ENCODE results near the gene STK4.
"Not testable (repeated sequence)": the region's sequence is repeated elsewhere in the genome, so short reads cannot be mapped to it uniquely, and the experiment has no call there.

The STK4 gene

GRCh38 chr20:45049438-45049837 is 83.1 kb downstream of the STK4 start:
- H3K27ac ChIP-seq: no peak overlapping the region

DNA sequence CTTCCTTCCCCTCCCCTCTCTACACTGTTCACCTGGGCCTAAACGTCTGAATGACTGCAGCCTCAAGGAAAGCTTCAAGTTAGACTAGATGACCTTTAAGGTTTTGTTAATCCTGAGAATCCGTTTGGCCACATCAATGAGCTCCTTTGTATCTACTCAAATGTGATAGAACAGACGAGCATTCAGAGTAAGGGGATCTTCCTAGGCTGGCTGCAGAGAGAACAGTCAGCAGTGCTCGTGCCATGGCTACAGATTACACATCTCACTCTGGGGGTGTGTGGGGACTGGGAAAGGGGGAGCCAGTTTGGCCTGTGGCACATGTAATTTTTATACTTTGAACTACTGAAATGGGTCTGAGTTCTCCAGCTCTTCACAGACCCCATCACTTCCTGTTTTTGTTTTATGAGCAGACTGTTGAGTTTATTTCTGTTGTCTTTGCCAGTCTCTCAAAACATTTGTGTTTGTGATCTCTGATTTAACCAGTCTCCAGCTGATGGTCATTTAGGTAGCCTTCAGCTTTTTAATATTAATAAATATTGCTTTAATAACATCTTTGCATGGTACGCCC is 83.7 kb downstream of the STK4 start:
- DNase-seq (ENCODE audit: low read depth, low spot score): no peak
- no peak overlapping the region for H3K27ac ChIP-seq

More at GRCh38 chr20:45049438-45049837, 83.1 kb downstream of the STK4 start:
- DNase-seq (ENCODE audit: low read depth, low spot score): no peak

DNA sequence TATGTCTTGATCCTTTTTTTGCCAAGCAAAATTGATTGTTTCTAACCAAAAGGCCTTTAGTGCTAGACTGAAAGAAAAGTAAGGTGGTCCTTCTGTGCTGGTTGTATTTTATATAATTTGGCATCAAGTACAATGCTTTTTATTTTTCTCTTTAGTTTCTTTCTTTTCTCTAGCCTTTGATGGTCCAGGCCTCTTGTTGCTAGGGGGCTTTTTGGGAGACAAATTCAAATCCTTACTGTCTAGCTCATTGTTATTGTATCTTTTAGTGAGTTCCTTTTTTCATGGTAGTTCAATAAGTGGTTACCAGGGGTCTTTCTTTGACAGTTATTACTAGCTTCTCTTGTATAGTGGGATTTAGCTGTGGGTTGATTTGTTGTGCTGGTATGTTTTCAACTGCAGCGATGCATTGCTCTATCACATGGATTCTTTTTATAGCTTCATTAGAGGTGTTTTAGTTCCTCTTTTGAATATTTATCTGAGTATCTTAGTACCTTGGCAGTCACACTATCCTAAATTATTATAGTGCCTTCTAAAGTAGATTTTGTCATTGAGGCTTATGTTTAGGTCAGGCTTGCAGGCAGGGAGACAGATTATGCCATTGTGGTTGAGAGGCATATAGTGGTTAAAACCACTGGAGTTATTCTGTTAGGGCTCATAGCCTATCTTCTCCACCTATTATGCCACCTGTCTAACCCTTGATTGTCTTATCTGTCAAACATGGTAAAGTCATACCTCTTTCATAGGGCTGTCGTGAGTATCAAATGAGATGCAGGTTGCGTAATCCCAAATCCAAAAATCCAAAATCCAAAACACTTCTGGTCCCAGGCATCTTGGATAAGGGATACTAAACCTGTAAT is 85.1 kb downstream of the STK4 start:
- H3K27ac ChIP-seq: no peak overlapping the region
- DNase-seq (ENCODE audit: low read depth, low spot score): no peak

- H3K27ac ChIP-seq: no peak overlapping the region
- DNase-seq (ENCODE audit: low read depth, low spot score): no peak
These were observed 86.6 kb downstream of the STK4 start for GRCh38 chr20:45052698-45053429.

DNA sequence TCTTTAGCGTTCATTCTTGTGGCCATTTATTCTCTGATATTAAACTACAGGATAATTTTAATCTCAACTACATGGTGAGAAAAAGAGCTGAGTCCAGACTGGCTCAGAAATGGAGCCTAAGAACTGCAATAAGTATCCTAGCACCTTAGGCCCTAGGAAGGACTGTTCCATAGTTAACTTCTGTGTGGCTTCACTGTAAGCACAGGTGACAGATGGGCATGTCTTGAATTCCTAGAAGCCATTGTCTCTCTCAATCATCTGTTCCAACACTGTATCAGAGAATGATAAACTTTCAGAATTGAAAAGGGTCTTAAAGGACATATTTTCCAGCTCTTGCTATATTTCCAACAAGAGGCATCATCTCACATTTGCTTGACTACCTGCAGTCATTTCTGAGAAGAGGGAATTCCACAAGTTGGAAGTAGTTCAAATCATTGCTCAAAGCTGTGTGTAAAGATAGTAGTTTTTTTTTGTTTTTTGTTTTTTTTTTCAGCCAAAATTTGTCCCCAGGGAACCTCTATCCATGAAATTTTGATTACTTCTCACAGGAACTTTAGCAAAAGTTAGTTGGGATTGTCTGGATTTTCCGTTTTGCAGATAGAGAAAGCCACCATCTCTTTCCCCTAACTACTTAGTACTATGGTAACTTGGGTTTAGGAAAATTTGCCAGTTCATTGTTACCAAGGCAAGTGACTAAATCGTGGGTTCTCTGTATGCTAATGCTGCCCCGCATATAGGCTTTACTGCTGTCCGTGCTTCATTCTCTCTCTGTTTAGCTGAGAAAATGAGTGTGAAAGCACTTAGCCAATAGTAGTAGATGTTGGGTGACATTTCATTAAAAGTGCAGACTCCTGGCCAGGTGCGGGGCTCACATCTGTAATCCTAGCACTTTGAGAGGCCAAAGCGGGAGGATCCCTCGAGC is 87.4 kb downstream of the STK4 start:
- no peak for DNase-seq (ENCODE audit: low read depth, low spot score)
- no peak overlapping the region for H3K27ac ChIP-seq

- no peak overlapping the region for H3K27ac ChIP-seq
- DNase-seq (ENCODE audit: low read depth, low spot score): no peak
These were observed 88.7 kb downstream of the STK4 start for GRCh38 chr20:45055056-45055455.

GRCh38 chr20:45056473-45057173 is 90.3 kb downstream of the STK4 start:
- peak overlapping the region; percentile 97 for H3K27ac ChIP-seq
- no peak for DNase-seq (ENCODE audit: low read depth, low spot score)

GRCh38 chr20:45058168-45058850 is 92.0 kb downstream of the STK4 start:
- H3K27ac ChIP-seq: peak overlapping the region; percentile 97
- no peak for DNase-seq (ENCODE audit: low read depth, low spot score)

- peak overlapping the region; percentile 97 for H3K27ac ChIP-seq
- DNase-seq (ENCODE audit: low read depth, low spot score): no peak
These were observed 92.9 kb downstream of the STK4 start for GRCh38 chr20:45059022-45059728.

DNA sequence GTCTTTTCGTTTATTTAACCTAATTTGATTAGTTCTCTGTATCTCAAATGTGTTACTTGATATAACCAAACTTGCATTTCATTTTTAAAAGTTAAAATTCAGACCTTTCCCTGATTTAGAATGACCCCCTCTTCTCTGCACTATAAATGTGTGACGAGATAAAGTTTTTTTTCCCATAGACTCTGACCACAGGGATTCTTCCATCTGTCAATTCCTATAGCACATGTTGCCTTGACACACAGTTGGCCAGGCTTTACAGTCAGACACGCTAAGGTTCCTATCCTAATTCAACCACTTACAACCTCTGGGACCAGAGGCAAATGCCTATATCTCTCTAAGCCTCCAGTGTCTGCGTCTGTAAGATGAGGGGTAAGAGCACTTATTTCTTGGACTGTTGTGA is 94.0 kb downstream of the STK4 start:
- DNase-seq (ENCODE audit: low read depth, low spot score): no peak
- H3K27ac ChIP-seq: peak overlapping the region; percentile 97

GRCh38 chr20:45061244-45061643 is 94.9 kb downstream of the STK4 start:
- H3K27ac ChIP-seq: peak overlapping the region; percentile 97
- DNase-seq (ENCODE audit: low read depth, low spot score): peak; percentile 85

GRCh38 chr20:45063107-45063506 is 96.8 kb downstream of the STK4 start:
- not testable (repeated sequence) for DNase-seq (ENCODE audit: low read depth, low spot score)
- H3K27ac ChIP-seq: peak overlapping the region; percentile 97

GRCh38 chr20:45064812-45065211 is 98.5 kb downstream of the STK4 start:
- no peak for DNase-seq (ENCODE audit: low read depth, low spot score)
- H3K27ac ChIP-seq: peak overlapping the region; percentile 97

- DNase-seq (ENCODE audit: low read depth, low spot score): no peak
- H3K27ac ChIP-seq: peak overlapping the region; percentile 97
These were observed 100.1 kb downstream of the STK4 start for GRCh38 chr20:45066372-45066771.

GRCh38 chr20:45067087-45067486 is 100.8 kb downstream of the STK4 start:
- no peak for DNase-seq (ENCODE audit: low read depth, low spot score)
- peak overlapping the region; percentile 97 for H3K27ac ChIP-seq

DNA sequence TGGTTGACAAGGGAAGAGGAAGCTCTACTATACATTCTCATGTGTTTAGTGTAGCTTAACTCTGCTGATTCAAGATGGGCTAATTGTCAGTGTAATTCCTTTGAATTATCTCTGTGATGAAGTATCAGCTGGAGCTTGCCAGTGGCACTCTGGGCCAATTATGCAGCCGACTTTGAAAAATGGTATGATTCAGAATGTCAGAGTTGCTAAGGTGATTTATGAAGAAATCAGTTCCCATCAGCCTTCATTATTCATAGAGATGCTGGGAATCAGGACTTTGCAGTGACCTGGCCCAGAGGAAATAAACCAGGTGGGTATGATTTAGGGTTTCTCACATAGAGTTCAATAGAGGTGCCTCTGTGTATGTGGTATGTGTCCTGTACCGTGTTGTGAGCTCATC is 101.2 kb downstream of the STK4 start:
- DNase-seq (ENCODE audit: low read depth, low spot score): no peak
- peak overlapping the region; percentile 97 for H3K27ac ChIP-seq

DNA sequence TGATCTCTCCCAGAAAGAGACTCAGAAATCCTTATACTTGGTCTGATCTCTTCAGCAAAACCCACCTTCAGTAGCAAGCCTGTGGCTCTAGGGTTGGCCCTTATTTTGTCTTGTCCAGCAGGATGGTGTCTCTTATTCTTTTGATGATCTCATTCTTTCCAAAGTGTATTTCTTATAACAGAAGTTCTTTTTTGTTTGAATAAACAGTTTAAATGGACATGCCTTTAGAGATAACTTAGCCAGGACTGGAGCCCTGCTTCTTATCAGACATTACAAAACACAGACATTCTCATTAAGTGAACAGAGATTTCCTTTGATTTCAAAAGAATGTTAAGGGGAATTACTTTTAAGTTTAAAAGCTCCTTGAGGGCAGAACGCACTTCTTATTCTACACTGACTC is 102.9 kb downstream of the STK4 start:
- H3K27ac ChIP-seq: peak overlapping the region; percentile 97

GRCh38 chr20:45070932-45071632 is 104.8 kb downstream of the STK4 start:
- no peak for DNase-seq (ENCODE audit: low read depth, low spot score)
- peak overlapping the region; percentile 24 for H3K27ac ChIP-seq

More for the DNA sequence above, 102.9 kb downstream of the STK4 start:
- no peak for DNase-seq (ENCODE audit: low read depth, low spot score)
